Measurements from ENCODE around the gene DFFA. TPM values are rescaled to one million over a fixed set of nuclear protein-coding genes. Genes with fewer than 3 reads are reported as not detected.
"Not testable (repeated sequence)": the region's sequence is repeated elsewhere in the genome, so short reads cannot be mapped to it uniquely, and the experiment has no call there.

The DFFA gene
- total RNA-seq, 3 donors from 2014 or later: 19.7 to 22.8 (median 21.3) TPM

- Histone ChIP-seq H3K9me3 (no peaks in the 10 kb centered on the region), H3K4me3 (no peak overlapping the region), H3K4me1 (peaks cover 0 to 7% of the 10 kb centered on the region in 2 donors), H3K27ac (no peak overlapping the region), H3K27me3 (no peaks in the 10 kb centered on the region), H3K36me3 (no peaks in the 10 kb centered on the region)
- TF ChIP-seq CTCF (IDR thresholded peaks at IDR 0.05): no peak
- TF ChIP-seq POLR2A (IDR thresholded peaks at IDR 0.05): no peak
- no peak for TF ChIP-seq POLR2AphosphoS5 (IDR thresholded peaks at IDR 0.05)
- DNase-seq (ENCODE audit: low spot score in 2 of 2): no peak
- intact Hi-C loops (cut with DNase I; ENCODE audit: low total_unique reads): no loop called here
Observed at GRCh38 chr1:10479296-10479695, 7.0 kb upstream of the DFFA start.

GRCh38 chr1:10475510-10475909, 3.2 kb upstream of the DFFA start:
- Histone ChIP-seq H3K36me3 (no peaks in the 10 kb centered on the region), H3K27ac (peak overlapping the region; percentile 91 to 92), H3K4me1 (peaks cover 0 to 13% of the 10 kb centered on the region in 2 donors), H3K9me3 (no peaks in the 10 kb centered on the region), H3K27me3 (no peaks in the 10 kb centered on the region), H3K4me3 (peak overlapping the region; percentile 92 to 98 (median 96))
- TF ChIP-seq CTCF (IDR thresholded peaks at IDR 0.05) (no peak), POLR2A (IDR thresholded peaks at IDR 0.05) (no peak), POLR2AphosphoS5 (IDR thresholded peaks at IDR 0.05) (no peak)
- intact Hi-C loops (cut with DNase I; ENCODE audit: low total_unique reads): no loop called here
- no peak for DNase-seq (ENCODE audit: low spot score in 2 of 2)

GRCh38 chr1:10474613-10475507, 2.5 kb upstream of the DFFA start, which contains the start of gene PEX14:
Gene PEX14, plus strand, starts transcription at chr1:10474950. Its CDS starts 17 bp downstream, at chr1:10474967.
- peak; percentile 77 to 88 for DNase-seq (ENCODE audit: low spot score in 2 of 2)
- intact Hi-C loops (cut with DNase I; ENCODE audit: low total_unique reads): no loop called here
- TF ChIP-seq POLR2AphosphoS5 (IDR thresholded peaks at IDR 0.05) (peak in 1 of 3 donors; percentile 56), CTCF (IDR thresholded peaks at IDR 0.05) (no peak)
- Histone ChIP-seq H3K9me3 (no peaks in the 10 kb centered on the region), H3K36me3 (no peaks in the 10 kb centered on the region), H3K27ac (peak within 1 kb of the TSS; percentile 91 to 92), H3K27me3 (no peaks in the 10 kb centered on the region), H3K4me1 (peaks cover 0 to 13% of the 10 kb centered on the region in 2 donors), H3K4me3 (peak within 1 kb of the TSS; percentile 92 to 98 (median 96))

- H3K36me3 ChIP-seq; intact Hi-C loops (cut with DNase I; ENCODE audit: low total_unique reads); H3K27me3 ChIP-seq; DNase-seq (ENCODE audit: low spot score in 2 of 2); H3K27ac ChIP-seq; H3K9me3 ChIP-seq: not testable (repeated sequence)
- Histone ChIP-seq H3K4me3 (peak overlapping the region; percentile 92 to 98 (median 96)), H3K4me1 (peaks cover 0 to 13% of the 10 kb centered on the region in 2 donors)
Observed at GRCh38 chr1:10474309-10474612, 1.9 kb upstream of the DFFA start.

- Histone ChIP-seq H3K27ac (no peak overlapping the region), H3K9me3 (no peaks in the 10 kb centered on the region), H3K36me3 (no peaks in the 10 kb centered on the region), H3K27me3 (no peaks in the 10 kb centered on the region), H3K4me1 (peaks cover 0 to 13% of the 10 kb centered on the region in 2 donors), H3K4me3 (peak overlapping the region in 2 of 3 donors; percentile 78 to 82)
- no peak for DNase-seq (ENCODE audit: low spot score in 2 of 2)
- TF ChIP-seq CTCF (IDR thresholded peaks at IDR 0.05) (no peak), POLR2A (IDR thresholded peaks at IDR 0.05) (no peak), POLR2AphosphoS5 (IDR thresholded peaks at IDR 0.05) (no peak)
- intact Hi-C loops (cut with DNase I; ENCODE audit: low total_unique reads): no loop called here
Observed at GRCh38 chr1:10473145-10473765, 926 bp upstream of the DFFA start.

All from breast epithelium (tissue), 4 donors.